ENCODE data around the gene PARD3.

The PARD3 gene

DNA sequence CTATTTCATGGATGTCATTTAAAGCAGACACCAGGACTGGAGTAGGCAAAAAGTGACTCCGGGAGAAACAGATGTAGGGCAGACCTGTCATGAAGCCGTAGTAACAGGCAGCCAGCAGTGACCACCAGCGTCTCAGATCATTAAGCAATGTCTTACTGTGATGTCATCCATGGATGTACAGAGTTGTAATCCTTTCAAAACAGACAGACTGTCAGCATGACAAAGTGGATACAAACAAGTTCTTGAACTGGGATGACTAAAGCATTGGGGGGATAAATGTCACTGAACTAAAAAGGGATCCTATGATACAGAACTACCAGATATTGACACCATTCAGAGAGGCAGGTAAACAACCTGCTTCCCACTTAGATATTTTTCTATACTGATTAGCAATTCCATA lies 675.5 kb downstream of the PARD3 start:
- H3K9me2 ChIP-seq (replicated peaks; ENCODE audit: insufficient read depth, low read length): no peaks in the 10 kb centered on the region
- no peak overlapping the region for H2AFZ ChIP-seq (ENCODE audit: low read depth, low read length, severe bottlenecking)
- H3K27ac ChIP-seq (ENCODE audit: low read depth, low read length): no peak overlapping the region
- H3K4me3 ChIP-seq (ENCODE audit: insufficient read depth, low read length, poor library complexity, severe bottlenecking): no peak overlapping the region
- no peaks in the 10 kb centered on the region for H3K79me2 ChIP-seq (ENCODE audit: insufficient read depth, low read length)
- no peaks in the 10 kb centered on the region for H3K27me3 ChIP-seq (ENCODE audit: low read length)
- no peaks in the 10 kb centered on the region for H3K36me3 ChIP-seq (ENCODE audit: low read length)
- no peaks in the 10 kb centered on the region for H3F3A ChIP-seq (ENCODE audit: insufficient read depth)
- H3K9me3 ChIP-seq (ENCODE audit: insufficient read depth, low read length): no peaks in the 10 kb centered on the region
- no peaks in the 10 kb centered on the region for H4K20me1 ChIP-seq (ENCODE audit: low read depth, low read length)
- no peak overlapping the region for H3K9ac ChIP-seq (ENCODE audit: low read length)
- TF ChIP-seq EZH2phosphoT487 (conservative IDR thresholded peaks at IDR 0.05; ENCODE audit: low read length): no peak
- TF ChIP-seq, protein P1, sequence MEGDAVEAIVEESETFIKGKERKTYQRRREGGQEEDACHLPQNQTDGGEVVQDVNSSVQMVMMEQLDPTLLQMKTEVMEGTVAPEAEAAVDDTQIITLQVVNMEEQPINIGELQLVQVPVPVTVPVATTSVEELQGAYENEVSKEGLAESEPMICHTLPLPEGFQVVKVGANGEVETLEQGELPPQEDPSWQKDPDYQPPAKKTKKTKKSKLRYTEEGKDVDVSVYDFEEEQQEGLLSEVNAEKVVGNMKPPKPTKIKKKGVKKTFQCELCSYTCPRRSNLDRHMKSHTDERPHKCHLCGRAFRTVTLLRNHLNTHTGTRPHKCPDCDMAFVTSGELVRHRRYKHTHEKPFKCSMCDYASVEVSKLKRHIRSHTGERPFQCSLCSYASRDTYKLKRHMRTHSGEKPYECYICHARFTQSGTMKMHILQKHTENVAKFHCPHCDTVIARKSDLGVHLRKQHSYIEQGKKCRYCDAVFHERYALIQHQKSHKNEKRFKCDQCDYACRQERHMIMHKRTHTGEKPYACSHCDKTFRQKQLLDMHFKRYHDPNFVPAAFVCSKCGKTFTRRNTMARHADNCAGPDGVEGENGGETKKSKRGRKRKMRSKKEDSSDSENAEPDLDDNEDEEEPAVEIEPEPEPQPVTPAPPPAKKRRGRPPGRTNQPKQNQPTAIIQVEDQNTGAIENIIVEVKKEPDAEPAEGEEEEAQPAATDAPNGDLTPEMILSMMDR (IDR thresholded peaks at IDR 0.05; ENCODE audit: insufficient read depth, low read length, poor library complexity, severe bottlenecking): no peak
- H3K4me2 ChIP-seq (ENCODE audit: low read depth, low read length, poor library complexity, severe bottlenecking): no peak overlapping the region

DNA sequence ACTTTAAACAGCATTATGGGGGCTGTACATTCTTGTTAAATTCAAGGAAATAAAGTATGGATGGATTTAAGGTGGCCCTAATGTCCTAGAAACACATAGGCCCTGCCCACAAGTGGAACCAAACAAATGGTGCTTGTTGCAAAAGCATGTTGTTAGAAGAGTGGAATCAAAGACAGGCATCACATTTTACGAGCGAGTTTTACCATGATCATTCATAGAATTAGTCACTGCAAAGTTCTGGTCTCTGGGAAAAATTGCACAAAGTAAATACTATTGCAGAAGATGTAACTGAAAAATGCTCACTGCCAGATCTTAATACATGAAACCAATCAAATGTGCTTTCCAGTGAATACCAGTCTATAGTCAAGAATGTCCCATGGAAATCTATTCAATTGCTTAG lies 677.1 kb downstream of the PARD3 start:
- Histone ChIP-seq H3K4me2 (ENCODE audit: low read depth, low read length, poor library complexity, severe bottlenecking) (no peak overlapping the region), H3K4me3 (ENCODE audit: insufficient read depth, low read length, poor library complexity, severe bottlenecking) (no peak overlapping the region), H3K79me2 (ENCODE audit: insufficient read depth, low read length) (no peaks in the 10 kb centered on the region), H2AFZ (ENCODE audit: low read depth, low read length, severe bottlenecking) (no peak overlapping the region), H3K9ac (ENCODE audit: low read length) (no peak overlapping the region), H3K36me3 (ENCODE audit: low read length) (no peaks in the 10 kb centered on the region), H3F3A (ENCODE audit: insufficient read depth) (no peaks in the 10 kb centered on the region), H3K27me3 (ENCODE audit: low read length) (no peaks in the 10 kb centered on the region), H3K9me2 (replicated peaks; ENCODE audit: insufficient read depth, low read length) (no peaks in the 10 kb centered on the region), H4K20me1 (ENCODE audit: low read depth, low read length) (no peaks in the 10 kb centered on the region), H3K9me3 (ENCODE audit: insufficient read depth, low read length) (no peaks in the 10 kb centered on the region), H3K27ac (ENCODE audit: low read depth, low read length) (no peak overlapping the region)
- TF ChIP-seq, protein P1 (IDR thresholded peaks at IDR 0.05; ENCODE audit: insufficient read depth, low read length, poor library complexity, severe bottlenecking): no peak
- TF ChIP-seq EZH2phosphoT487 (conservative IDR thresholded peaks at IDR 0.05; ENCODE audit: low read length): no peak

DNA sequence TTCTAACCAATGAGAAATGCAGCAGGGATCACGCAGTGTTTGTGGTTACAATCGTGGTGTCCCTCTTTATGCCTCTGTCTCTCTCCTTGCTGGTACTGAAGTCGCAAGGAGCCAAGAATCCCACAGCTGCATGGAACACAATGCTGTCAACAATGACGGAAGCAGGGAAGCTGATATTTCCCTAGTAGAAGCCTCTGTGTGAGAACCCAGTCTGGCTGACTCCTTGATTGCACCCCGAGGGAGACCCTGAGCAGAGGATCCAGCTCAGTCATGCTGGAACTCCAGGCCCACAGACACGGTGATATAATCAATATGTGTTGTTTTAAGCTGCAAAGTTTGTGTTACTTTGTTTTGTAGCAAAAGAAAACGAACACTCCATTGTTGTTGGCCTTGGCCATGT lies 677.9 kb downstream of the PARD3 start:
- Histone ChIP-seq H3K36me3 (ENCODE audit: low read length) (no peaks in the 10 kb centered on the region), H3F3A (ENCODE audit: insufficient read depth) (no peaks in the 10 kb centered on the region), H3K9me3 (ENCODE audit: insufficient read depth, low read length) (no peaks in the 10 kb centered on the region), H3K9me2 (replicated peaks; ENCODE audit: insufficient read depth, low read length) (no peaks in the 10 kb centered on the region), H3K9ac (ENCODE audit: low read length) (no peak overlapping the region), H4K20me1 (ENCODE audit: low read depth, low read length) (no peaks in the 10 kb centered on the region), H3K4me2 (ENCODE audit: low read depth, low read length, poor library complexity, severe bottlenecking) (no peak overlapping the region), H3K27ac (ENCODE audit: low read depth, low read length) (no peak overlapping the region), H3K4me3 (ENCODE audit: insufficient read depth, low read length, poor library complexity, severe bottlenecking) (no peak overlapping the region), H3K27me3 (ENCODE audit: low read length) (no peaks in the 10 kb centered on the region), H2AFZ (ENCODE audit: low read depth, low read length, severe bottlenecking) (no peak overlapping the region), H3K79me2 (ENCODE audit: insufficient read depth, low read length) (no peaks in the 10 kb centered on the region)
- TF ChIP-seq EZH2phosphoT487 (conservative IDR thresholded peaks at IDR 0.05; ENCODE audit: low read length): no peak
- TF ChIP-seq, protein P1 (IDR thresholded peaks at IDR 0.05; ENCODE audit: insufficient read depth, low read length, poor library complexity, severe bottlenecking): no peak
